ENCODE data around the gene KLK12. TPM values are rescaled to one million over a fixed set of nuclear protein-coding genes. Genes with fewer than 3 reads are reported as not detected.
A peak's percentile ranks its signal among the peaks of the same experiment; 100 is the strongest.

KLK12 gene
- total and polyA plus RNA-seq, 9 of the 15 experiments (the other 6 are each of a cell fraction or from before 2014, with no cell fraction given): not detected

DNA sequence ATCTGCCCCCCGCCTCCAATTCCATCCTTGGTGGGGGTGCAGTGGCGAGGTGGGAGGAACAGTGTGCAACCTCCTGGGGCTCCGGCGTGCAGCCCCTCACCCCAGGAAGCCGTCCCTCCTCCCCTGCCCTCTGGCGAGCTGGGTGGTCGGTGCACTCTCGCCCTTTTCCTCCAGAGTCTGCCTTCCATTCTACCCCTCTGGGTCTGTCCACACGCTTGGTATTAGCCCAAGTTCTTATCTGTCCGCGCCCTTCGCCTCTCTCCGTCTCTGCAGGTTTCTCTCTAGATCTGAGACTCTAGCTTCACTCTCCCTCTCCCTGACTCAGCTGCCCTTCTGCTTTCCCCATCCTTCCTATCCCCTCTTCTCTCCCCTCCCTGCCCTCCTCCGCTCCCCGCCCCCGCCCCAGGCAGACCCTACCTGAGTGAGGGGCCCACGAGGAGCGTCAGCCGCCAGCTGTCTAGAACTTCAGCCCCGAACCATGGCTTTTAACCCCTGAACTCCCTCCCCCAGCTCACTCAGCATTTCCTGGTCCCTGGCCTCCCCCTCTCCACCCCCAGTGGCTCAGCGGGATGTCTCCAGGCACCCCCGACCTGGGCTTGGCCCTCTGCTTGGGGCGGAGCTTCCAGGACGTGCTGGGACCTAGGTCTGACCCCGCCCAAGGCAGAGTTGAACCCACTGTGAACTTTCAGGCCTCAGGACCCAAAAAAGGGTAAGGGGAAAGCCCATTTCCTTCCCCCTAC is 30.6 kb upstream of the KLK12 start (continued):
- TF ChIP-seq, protein P1, sequence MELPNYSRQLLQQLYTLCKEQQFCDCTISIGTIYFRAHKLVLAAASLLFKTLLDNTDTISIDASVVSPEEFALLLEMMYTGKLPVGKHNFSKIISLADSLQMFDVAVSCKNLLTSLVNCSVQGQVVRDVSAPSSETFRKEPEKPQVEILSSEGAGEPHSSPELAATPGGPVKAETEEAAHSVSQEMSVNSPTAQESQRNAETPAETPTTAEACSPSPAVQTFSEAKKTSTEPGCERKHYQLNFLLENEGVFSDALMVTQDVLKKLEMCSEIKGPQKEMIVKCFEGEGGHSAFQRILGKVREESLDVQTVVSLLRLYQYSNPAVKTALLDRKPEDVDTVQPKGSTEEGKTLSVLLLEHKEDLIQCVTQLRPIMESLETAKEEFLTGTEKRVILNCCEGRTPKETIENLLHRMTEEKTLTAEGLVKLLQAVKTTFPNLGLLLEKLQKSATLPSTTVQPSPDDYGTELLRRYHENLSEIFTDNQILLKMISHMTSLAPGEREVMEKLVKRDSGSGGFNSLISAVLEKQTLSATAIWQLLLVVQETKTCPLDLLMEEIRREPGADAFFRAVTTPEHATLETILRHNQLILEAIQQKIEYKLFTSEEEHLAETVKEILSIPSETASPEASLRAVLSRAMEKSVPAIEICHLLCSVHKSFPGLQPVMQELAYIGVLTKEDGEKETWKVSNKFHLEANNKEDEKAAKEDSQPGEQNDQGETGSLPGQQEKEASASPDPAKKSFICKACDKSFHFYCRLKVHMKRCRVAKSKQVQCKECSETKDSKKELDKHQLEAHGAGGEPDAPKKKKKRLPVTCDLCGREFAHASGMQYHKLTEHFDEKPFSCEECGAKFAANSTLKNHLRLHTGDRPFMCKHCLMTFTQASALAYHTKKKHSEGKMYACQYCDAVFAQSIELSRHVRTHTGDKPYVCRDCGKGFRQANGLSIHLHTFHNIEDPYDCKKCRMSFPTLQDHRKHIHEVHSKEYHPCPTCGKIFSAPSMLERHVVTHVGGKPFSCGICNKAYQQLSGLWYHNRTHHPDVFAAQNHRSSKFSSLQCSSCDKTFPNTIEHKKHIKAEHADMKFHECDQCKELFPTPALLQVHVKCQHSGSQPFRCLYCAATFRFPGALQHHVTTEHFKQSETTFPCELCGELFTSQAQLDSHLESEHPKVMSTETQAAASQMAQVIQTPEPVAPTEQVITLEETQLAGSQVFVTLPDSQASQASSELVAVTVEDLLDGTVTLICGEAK (IDR thresholded peaks at IDR 0.05): peak; percentile 13; the same call in 1 of the 2 replicates
- TF ChIP-seq, protein P1 (CRISPR knock-in tag; IDR thresholded peaks at IDR 0.05): no peak
- TF ChIP-seq NCOA2 (IDR thresholded peaks at IDR 0.05; ENCODE audit: partially characterized antibody in 2 of 2) (no peak), ZNF316 (IDR thresholded peaks at IDR 0.05) (peak; percentile 54), ZBTB7A (IDR thresholded peaks at IDR 0.05; ENCODE audit: borderline replicate concordance, control insufficient read depth, low read depth, low read length) (peak; percentile 27; the same call in 1 of the 2 replicates), ILF3 (IDR thresholded peaks at IDR 0.05; ENCODE audit: borderline replicate concordance) (no peak), PHF20 (IDR thresholded peaks at IDR 0.05; ENCODE audit: partially characterized antibody) (no peak), TEAD4 (IDR thresholded peaks at IDR 0.05; ENCODE audit: low read length) (no peak), TEAD4 (CRISPR knock-in tag; IDR thresholded peaks at IDR 0.05; ENCODE audit: borderline replicate concordance) (no peak), NR2C2 (CRISPR knock-in tag; IDR thresholded peaks at IDR 0.05) (no peak), NR2C2 (tag; IDR thresholded peaks at IDR 0.05) (peak; percentile 29), ATF7 (IDR thresholded peaks at IDR 0.05) (0 out of 2 replicates have a peak, but pooled peaks have one; percentile 6), CBFA2T3 (IDR thresholded peaks at IDR 0.05) (peak; percentile 17; the same call in 1 of the 2 replicates), NFRKB (IDR thresholded peaks at IDR 0.05; ENCODE audit: low read depth) (0 out of 2 replicates have a peak, but pooled peaks have one; percentile 16)
- TF ChIP-seq, protein P2, sequence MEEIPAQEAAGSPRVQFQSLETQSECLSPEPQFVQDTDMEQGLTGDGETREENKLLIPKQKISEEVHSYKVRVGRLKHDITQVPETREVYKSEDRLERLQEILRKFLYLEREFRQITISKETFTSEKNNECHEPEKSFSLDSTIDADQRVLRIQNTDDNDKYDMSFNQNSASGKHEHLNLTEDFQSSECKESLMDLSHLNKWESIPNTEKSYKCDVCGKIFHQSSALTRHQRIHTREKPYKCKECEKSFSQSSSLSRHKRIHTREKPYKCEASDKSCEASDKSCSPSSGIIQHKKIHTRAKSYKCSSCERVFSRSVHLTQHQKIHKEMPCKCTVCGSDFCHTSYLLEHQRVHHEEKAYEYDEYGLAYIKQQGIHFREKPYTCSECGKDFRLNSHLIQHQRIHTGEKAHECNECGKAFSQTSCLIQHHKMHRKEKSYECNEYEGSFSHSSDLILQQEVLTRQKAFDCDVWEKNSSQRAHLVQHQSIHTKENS (CRISPR knock-in tag; IDR thresholded peaks at IDR 0.05): no peak
- TF ChIP-seq, protein P3, sequence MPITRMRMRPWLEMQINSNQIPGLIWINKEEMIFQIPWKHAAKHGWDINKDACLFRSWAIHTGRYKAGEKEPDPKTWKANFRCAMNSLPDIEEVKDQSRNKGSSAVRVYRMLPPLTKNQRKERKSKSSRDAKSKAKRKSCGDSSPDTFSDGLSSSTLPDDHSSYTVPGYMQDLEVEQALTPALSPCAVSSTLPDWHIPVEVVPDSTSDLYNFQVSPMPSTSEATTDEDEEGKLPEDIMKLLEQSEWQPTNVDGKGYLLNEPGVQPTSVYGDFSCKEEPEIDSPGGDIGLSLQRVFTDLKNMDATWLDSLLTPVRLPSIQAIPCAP (CRISPR knock-in tag; IDR thresholded peaks at IDR 0.05; ENCODE audit: borderline replicate concordance): no peak
- TF ChIP-seq, protein P4, sequence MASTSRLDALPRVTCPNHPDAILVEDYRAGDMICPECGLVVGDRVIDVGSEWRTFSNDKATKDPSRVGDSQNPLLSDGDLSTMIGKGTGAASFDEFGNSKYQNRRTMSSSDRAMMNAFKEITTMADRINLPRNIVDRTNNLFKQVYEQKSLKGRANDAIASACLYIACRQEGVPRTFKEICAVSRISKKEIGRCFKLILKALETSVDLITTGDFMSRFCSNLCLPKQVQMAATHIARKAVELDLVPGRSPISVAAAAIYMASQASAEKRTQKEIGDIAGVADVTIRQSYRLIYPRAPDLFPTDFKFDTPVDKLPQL (IDR thresholded peaks at IDR 0.05; ENCODE audit: extremely low read depth, insufficient read length): no peak

Data from K562 (cell line).